ENCODE results near the gene SEMA3D. TPM values are rescaled to one million over a fixed set of nuclear protein-coding genes. Genes with fewer than 3 reads are reported as not detected.

Gene SEMA3D
- total RNA-seq, 1 experiment from 2014 or later, result 1.4 TPM

GRCh38 chr7:85103357-85103756 lies 83.5 kb downstream of the SEMA3D start (continued):
- TF ChIP-seq EZH2 (IDR thresholded peaks at IDR 0.05) (no peak), TCF7L2 (IDR thresholded peaks at IDR 0.05; ENCODE audit: borderline replicate concordance, extremely low read depth, insufficient read depth, insufficient read length) (no peak), CEBPB (IDR thresholded peaks at IDR 0.05; ENCODE audit: low read depth) (no peak), POLR2A (IDR thresholded peaks at IDR 0.05; ENCODE audit: borderline replicate concordance, extremely low read depth, insufficient read depth, insufficient read length) (no peak)

- Histone ChIP-seq H3K36me3 (ENCODE audit: control insufficient read depth in 1 of 2, insufficient read depth in 2 of 2, low read length in 2 of 2) (no peaks in the 10 kb centered on the region), H3K9me3 (ENCODE audit: control insufficient read depth in 1 of 2, insufficient read depth in 1 of 2, low read depth in 1 of 2, low read length in 2 of 2) (no peaks in the 10 kb centered on the region), H3K27me3 (ENCODE audit: insufficient read depth, low read length) (no peaks in the 10 kb centered on the region), H3K79me2 (ENCODE audit: insufficient read depth, low read length) (no peaks in the 10 kb centered on the region), H3K9me2 (ENCODE audit: insufficient read depth) (no peaks in the 10 kb centered on the region), H3K27ac (ENCODE audit: low read depth, low read length) (no peak overlapping the region), H3K9ac (ENCODE audit: low read length) (no peak overlapping the region), H3K4me1 (ENCODE audit: control insufficient read depth in 1 of 2, insufficient read depth in 2 of 2, low read length in 2 of 2) (peaks cover 5 to 23% of the 10 kb centered on the region in 2 experiments; a peak in 3 of 4 replicates), H2AFZ (ENCODE audit: low read depth, low read length, poor library complexity, severe bottlenecking) (no peak overlapping the region), H3K4me2 (ENCODE audit: low read length) (peak overlapping the region; percentile 46), H4K20me1 (ENCODE audit: insufficient read depth) (no peaks in the 10 kb centered on the region), H3K4me3 (replicated peaks in 1 of 2; ENCODE audit: low read depth in 1 of 2, low read length in 2 of 2) (no peak overlapping the region)
- TF ChIP-seq CBX3 (IDR thresholded peaks at IDR 0.05; ENCODE audit: low read depth), result no peak
- no peak for TF ChIP-seq ZNF274 (IDR thresholded peaks at IDR 0.05; ENCODE audit: low read depth, low read length)
- no peak for TF ChIP-seq SRF (IDR thresholded peaks at IDR 0.05; ENCODE audit: low read depth)
- TF ChIP-seq SIN3A (IDR thresholded peaks at IDR 0.05; ENCODE audit: low read depth), result no peak
- TF ChIP-seq MAX (IDR thresholded peaks at IDR 0.05), result no peak
- TF ChIP-seq CTCF (IDR thresholded peaks at IDR 0.05 in 2 of 3, conservative IDR thresholded peaks at IDR 0.05 in 1 of 3; ENCODE audit: borderline replicate concordance in 1 of 3, insufficient read depth in 1 of 3, low read depth in 2 of 3, low read length in 2 of 3), result no peak
- TF ChIP-seq TCF7L2 (IDR thresholded peaks at IDR 0.05; ENCODE audit: borderline replicate concordance, extremely low read depth, insufficient read depth, insufficient read length), result no peak
- no peak for TF ChIP-seq POLR2AphosphoS5 (IDR thresholded peaks at IDR 0.05; ENCODE audit: low read depth, low read length)
- TF ChIP-seq ZFX (IDR thresholded peaks at IDR 0.05), result no peak
- TF ChIP-seq REST (IDR thresholded peaks at IDR 0.05; ENCODE audit: low read depth), result no peak
- no peak for TF ChIP-seq CEBPB (IDR thresholded peaks at IDR 0.05; ENCODE audit: low read depth)
- TF ChIP-seq FOSL1 (IDR thresholded peaks at IDR 0.05; ENCODE audit: low read depth), result no peak
- no peak for TF ChIP-seq EZH2 (IDR thresholded peaks at IDR 0.05)
- no peak for TF ChIP-seq EZH2phosphoT487 (IDR thresholded peaks at IDR 0.05; ENCODE audit: borderline replicate concordance)
- no peak for TF ChIP-seq EGR1 (IDR thresholded peaks at IDR 0.05; ENCODE audit: low read depth)
- no peak for TF ChIP-seq ATF3 (IDR thresholded peaks at IDR 0.05)
- TF ChIP-seq ZBTB33 (IDR thresholded peaks at IDR 0.05; ENCODE audit: extremely low read depth, insufficient replicate concordance, low read length), result no peak
- CTCF ChIA-PET, result no interaction called here
- ATAC-seq, result no peak
- DNase-seq (ENCODE audit: low read depth, low spot score), result no peak
- RAD21 ChIA-PET (ENCODE audit: low non-redundant PET in 1 of 2, low total read pairs in 2 of 2, uncharacterized antibody in 2 of 2, unreplicated experiment in 2 of 2), result no interaction called here
- POLR2A ChIA-PET, result no interaction called here
- no TSS peak for BruUV-seq (replicated peaks)
- intact Hi-C loops (cut with micrococcal nuclease), result no loop called here
Observed at GRCh38 chr7:85102813-85103350, 84.0 kb downstream of the SEMA3D start.
